ENCODE results near the gene NEDD8. TPM values are rescaled to one million over a fixed set of nuclear protein-coding genes. Genes with fewer than 3 reads are reported as not detected.

NEDD8 gene
- total and polyA plus RNA-seq, 2 experiments from 2014 or later: 130 to 418 TPM

DNA sequence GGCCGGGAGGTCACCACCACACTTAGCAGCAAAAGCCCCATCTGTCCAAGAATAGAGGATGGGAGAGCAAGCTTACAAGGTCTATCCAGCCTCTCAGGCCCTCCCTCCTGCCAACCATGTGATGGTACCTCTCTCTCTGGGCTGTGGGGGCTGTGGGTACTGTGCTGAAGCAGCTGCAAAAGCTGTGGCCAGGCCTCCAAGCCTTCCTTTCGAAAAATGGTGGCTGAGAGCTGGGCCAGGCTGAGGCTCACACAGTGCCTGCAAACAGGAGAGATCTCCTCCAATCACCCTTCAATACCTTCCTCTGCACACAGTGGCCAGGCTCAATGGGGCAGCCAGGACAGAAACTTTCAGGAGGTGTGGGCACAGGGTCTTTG, 44.6 kb downstream of the NEDD8 start:
- no peak for TF ChIP-seq EZH2 (IDR thresholded peaks at IDR 0.05; ENCODE audit: low read depth, unreplicated experiment)
- TF ChIP-seq EZH2phosphoT487 (IDR thresholded peaks at IDR 0.05; ENCODE audit: unreplicated experiment): no peak
- TF ChIP-seq ZNF114 (CRISPR knock-in tag; IDR thresholded peaks at IDR 0.05): no peak
- no peak for TF ChIP-seq STAT1 (IDR thresholded peaks at IDR 0.05; ENCODE audit: unreplicated experiment)
- TF ChIP-seq JUNB (IDR thresholded peaks at IDR 0.05; ENCODE audit: unreplicated experiment): no peak
- TF ChIP-seq, protein P1, sequence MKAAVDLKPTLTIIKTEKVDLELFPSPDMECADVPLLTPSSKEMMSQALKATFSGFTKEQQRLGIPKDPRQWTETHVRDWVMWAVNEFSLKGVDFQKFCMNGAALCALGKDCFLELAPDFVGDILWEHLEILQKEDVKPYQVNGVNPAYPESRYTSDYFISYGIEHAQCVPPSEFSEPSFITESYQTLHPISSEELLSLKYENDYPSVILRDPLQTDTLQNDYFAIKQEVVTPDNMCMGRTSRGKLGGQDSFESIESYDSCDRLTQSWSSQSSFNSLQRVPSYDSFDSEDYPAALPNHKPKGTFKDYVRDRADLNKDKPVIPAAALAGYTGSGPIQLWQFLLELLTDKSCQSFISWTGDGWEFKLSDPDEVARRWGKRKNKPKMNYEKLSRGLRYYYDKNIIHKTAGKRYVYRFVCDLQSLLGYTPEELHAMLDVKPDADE (IDR thresholded peaks at IDR 0.05): no peak
- TF ChIP-seq, protein P2, sequence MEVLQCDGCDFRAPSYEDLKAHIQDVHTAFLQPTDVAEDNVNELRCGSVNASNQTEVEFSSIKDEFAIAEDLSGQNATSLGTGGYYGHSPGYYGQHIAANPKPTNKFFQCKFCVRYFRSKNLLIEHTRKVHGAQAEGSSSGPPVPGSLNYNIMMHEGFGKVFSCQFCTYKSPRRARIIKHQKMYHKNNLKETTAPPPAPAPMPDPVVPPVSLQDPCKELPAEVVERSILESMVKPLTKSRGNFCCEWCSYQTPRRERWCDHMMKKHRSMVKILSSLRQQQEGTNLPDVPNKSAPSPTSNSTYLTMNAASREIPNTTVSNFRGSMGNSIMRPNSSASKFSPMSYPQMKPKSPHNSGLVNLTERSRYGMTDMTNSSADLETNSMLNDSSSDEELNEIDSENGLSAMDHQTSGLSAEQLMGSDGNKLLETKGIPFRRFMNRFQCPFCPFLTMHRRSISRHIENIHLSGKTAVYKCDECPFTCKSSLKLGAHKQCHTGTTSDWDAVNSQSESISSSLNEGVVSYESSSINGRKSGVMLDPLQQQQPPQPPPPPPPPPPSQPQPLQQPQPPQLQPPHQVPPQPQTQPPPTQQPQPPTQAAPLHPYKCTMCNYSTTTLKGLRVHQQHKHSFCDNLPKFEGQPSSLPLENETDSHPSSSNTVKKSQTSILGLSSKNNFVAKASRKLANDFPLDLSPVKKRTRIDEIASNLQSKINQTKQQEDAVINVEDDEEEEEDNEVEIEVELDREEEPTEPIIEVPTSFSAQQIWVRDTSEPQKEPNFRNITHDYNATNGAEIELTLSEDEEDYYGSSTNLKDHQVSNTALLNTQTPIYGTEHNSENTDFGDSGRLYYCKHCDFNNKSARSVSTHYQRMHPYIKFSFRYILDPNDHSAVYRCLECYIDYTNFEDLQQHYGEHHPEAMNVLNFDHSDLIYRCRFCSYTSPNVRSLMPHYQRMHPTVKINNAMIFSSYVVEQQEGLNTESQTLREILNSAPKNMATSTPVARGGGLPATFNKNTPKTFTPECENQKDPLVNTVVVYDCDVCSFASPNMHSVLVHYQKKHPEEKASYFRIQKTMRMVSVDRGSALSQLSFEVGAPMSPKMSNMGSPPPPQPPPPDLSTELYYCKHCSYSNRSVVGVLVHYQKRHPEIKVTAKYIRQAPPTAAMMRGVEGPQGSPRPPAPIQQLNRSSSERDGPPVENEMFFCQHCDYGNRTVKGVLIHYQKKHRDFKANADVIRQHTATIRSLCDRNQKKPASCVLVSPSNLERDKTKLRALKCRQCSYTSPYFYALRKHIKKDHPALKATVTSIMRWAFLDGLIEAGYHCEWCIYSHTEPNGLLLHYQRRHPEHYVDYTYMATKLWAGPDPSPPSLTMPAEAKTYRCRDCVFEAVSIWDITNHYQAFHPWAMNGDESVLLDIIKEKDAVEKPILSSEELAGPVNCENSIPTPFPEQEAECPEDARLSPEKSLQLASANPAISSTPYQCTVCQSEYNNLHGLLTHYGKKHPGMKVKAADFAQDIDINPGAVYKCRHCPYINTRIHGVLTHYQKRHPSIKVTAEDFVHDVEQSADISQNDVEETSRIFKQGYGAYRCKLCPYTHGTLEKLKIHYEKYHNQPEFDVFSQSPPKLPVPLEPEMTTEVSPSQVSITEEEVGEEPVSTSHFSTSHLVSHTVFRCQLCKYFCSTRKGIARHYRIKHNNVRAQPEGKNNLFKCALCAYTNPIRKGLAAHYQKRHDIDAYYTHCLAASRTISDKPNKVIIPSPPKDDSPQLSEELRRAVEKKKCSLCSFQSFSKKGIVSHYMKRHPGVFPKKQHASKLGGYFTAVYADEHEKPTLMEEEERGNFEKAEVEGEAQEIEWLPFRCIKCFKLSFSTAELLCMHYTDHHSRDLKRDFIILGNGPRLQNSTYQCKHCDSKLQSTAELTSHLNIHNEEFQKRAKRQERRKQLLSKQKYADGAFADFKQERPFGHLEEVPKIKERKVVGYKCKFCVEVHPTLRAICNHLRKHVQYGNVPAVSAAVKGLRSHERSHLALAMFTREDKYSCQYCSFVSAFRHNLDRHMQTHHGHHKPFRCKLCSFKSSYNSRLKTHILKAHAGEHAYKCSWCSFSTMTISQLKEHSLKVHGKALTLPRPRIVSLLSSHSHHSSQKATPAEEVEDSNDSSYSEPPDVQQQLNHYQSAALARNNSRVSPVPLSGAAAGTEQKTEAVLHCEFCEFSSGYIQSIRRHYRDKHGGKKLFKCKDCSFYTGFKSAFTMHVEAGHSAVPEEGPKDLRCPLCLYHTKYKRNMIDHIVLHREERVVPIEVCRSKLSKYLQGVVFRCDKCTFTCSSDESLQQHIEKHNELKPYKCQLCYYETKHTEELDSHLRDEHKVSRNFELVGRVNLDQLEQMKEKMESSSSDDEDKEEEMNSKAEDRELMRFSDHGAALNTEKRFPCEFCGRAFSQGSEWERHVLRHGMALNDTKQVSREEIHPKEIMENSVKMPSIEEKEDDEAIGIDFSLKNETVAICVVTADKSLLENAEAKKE (CRISPR knock-in tag; IDR thresholded peaks at IDR 0.05): no peak
- TF ChIP-seq CREB1 (CRISPR knock-in tag; IDR thresholded peaks at IDR 0.05; ENCODE audit: low read depth): no peak
- TF ChIP-seq, protein P3, sequence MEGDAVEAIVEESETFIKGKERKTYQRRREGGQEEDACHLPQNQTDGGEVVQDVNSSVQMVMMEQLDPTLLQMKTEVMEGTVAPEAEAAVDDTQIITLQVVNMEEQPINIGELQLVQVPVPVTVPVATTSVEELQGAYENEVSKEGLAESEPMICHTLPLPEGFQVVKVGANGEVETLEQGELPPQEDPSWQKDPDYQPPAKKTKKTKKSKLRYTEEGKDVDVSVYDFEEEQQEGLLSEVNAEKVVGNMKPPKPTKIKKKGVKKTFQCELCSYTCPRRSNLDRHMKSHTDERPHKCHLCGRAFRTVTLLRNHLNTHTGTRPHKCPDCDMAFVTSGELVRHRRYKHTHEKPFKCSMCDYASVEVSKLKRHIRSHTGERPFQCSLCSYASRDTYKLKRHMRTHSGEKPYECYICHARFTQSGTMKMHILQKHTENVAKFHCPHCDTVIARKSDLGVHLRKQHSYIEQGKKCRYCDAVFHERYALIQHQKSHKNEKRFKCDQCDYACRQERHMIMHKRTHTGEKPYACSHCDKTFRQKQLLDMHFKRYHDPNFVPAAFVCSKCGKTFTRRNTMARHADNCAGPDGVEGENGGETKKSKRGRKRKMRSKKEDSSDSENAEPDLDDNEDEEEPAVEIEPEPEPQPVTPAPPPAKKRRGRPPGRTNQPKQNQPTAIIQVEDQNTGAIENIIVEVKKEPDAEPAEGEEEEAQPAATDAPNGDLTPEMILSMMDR (conservative IDR thresholded peaks at IDR 0.05; ENCODE audit: low read depth in 2 of 2): no peak
- TF ChIP-seq POLR2AphosphoS5 (IDR thresholded peaks at IDR 0.05; ENCODE audit: low read depth): no peak
- TF ChIP-seq NANOG (IDR thresholded peaks at IDR 0.05; ENCODE audit: borderline replicate concordance): no peak
- TF ChIP-seq ZNF331 (CRISPR knock-in tag; IDR thresholded peaks at IDR 0.05; ENCODE audit: low read depth): no peak
- TF ChIP-seq, protein P4, sequence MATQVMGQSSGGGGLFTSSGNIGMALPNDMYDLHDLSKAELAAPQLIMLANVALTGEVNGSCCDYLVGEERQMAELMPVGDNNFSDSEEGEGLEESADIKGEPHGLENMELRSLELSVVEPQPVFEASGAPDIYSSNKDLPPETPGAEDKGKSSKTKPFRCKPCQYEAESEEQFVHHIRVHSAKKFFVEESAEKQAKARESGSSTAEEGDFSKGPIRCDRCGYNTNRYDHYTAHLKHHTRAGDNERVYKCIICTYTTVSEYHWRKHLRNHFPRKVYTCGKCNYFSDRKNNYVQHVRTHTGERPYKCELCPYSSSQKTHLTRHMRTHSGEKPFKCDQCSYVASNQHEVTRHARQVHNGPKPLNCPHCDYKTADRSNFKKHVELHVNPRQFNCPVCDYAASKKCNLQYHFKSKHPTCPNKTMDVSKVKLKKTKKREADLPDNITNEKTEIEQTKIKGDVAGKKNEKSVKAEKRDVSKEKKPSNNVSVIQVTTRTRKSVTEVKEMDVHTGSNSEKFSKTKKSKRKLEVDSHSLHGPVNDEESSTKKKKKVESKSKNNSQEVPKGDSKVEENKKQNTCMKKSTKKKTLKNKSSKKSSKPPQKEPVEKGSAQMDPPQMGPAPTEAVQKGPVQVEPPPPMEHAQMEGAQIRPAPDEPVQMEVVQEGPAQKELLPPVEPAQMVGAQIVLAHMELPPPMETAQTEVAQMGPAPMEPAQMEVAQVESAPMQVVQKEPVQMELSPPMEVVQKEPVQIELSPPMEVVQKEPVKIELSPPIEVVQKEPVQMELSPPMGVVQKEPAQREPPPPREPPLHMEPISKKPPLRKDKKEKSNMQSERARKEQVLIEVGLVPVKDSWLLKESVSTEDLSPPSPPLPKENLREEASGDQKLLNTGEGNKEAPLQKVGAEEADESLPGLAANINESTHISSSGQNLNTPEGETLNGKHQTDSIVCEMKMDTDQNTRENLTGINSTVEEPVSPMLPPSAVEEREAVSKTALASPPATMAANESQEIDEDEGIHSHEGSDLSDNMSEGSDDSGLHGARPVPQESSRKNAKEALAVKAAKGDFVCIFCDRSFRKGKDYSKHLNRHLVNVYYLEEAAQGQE (IDR thresholded peaks at IDR 0.05; ENCODE audit: unreplicated experiment): no peak
- H3K4me3 ChIP-seq: peak overlapping the region; percentile 94
- H3K9me2 ChIP-seq (ENCODE audit: insufficient read depth): no peaks in the 10 kb centered on the region
- H3K4me2 ChIP-seq: peak overlapping the region; percentile 94
- Mint-ChIP-seq H3K9me3 (peaks cover 1% of the 10 kb centered on the region; the same call in 2 of the 3 replicates), H3K36me3 (ENCODE audit: low read depth) (peaks cover 72% of the 10 kb centered on the region), H3K27ac (no peak overlapping the region), H3K4me3 (peak overlapping the region; percentile 96), H3K27me3 (ENCODE audit: insufficient read depth, low read depth, poor library complexity) (peaks cover 24% of the 10 kb centered on the region), H3K4me1 (peaks cover 17% of the 10 kb centered on the region)
- peaks cover 6% of the 10 kb centered on the region for H4K20me1 ChIP-seq (replicated peaks; ENCODE audit: insufficient read depth)
- peaks cover 10% of the 10 kb centered on the region for H3K4me1 ChIP-seq (ENCODE audit: insufficient read depth)
- H3K27me3 ChIP-seq (ENCODE audit: insufficient read depth): no peaks in the 10 kb centered on the region
- H3K79me2 ChIP-seq (replicated peaks; ENCODE audit: insufficient read depth): peaks cover 13% of the 10 kb centered on the region; the same call in 1 of the 2 replicates
- no peak overlapping the region for H2AFZ ChIP-seq
- no peak overlapping the region for H3K27ac ChIP-seq (ENCODE audit: low read depth)
- no peaks in the 10 kb centered on the region; the same call in 1 of the 2 replicates for H3F3A ChIP-seq (replicated peaks; ENCODE audit: low read depth)
- no peak for DNase-seq (ENCODE audit: low spot score)
- no peak for ATAC-seq
- H3K36me3 ChIP-seq (ENCODE audit: insufficient read depth): no peaks in the 10 kb centered on the region; the same call in 1 of the 2 replicates

Measured in GM23338 (cell line).